GM12878 (cell line): ENCODE measurements around the gene PHC2.

ENCODE experiments used
- CHD4 ChIP-seq: fragments of 200-600 bp; sonication (generic); IDR thresholded peaks from 2 replicates; pipeline ENCODE4 v1.6.1; 2016; ENCODE audit warnings: mild to moderate bottlenecking
- LARP7 ChIP-seq: fragments of 450-650 bp; IDR thresholded peaks from 2 replicates; pipeline ENCODE4 v1.6.1; 2017; ENCODE audit warnings: mild to moderate bottlenecking
- NBN ChIP-seq: fragments of 450-650 bp; IDR thresholded peaks from 2 replicates; pipeline ENCODE4 v1.6.1; 2016
- POLR2A ChIP-seq: IDR thresholded peaks from 2 replicates; pipeline ENCODE4 v1.6.1; 2011; ENCODE audit warnings: low read depth, mild to moderate bottlenecking, low read length
- PRDM15 ChIP-seq: fragments of 450-650 bp; formaldehyde crosslinking; IDR thresholded peaks from 2 replicates; pipeline ENCODE4 v1.4.0; 2020; ENCODE audit warnings: mild to moderate bottlenecking, moderate library complexity
- RFX5 ChIP-seq: IDR thresholded peaks from 2 replicates; pipeline ENCODE4 v1.6.1; 2011; ENCODE audit warnings: low read depth, low read length, improper control_type of control experiment
- SMC3 ChIP-seq: IDR thresholded peaks from 2 replicates; pipeline ENCODE4 v1.6.1; 2011; ENCODE audit warnings: low read length, improper control_type of control experiment, borderline replicate concordance
- TF ChIP-seq, protein P1 (sequence below), 3 experiments: IDR thresholded peaks in 2 of 3; conservative IDR thresholded peaks in 1 of 3; 2 replicates each; pipeline ENCODE4 v1.5.1; 2011; ENCODE audit warnings: low read depth in 3 of 3, low read length in 3 of 3, mild to moderate bottlenecking in 3 of 3, control low read depth in 2 of 3, moderate library complexity in 2 of 3, inconsistent platforms in 1 of 3, mixed read lengths in 1 of 3; ENCODE audit not compliant: control insufficient read depth in 2 of 3, insufficient read depth in 1 of 3; ENCODE audit errors: extremely low read depth in 1 of 3
- TF ChIP-seq, protein P2 (sequence below): IDR thresholded peaks from 2 replicates; pipeline ENCODE4 v1.6.1; 2011; ENCODE audit warnings: low read depth, low read length, improper control_type of control experiment, borderline replicate concordance

DNA sequence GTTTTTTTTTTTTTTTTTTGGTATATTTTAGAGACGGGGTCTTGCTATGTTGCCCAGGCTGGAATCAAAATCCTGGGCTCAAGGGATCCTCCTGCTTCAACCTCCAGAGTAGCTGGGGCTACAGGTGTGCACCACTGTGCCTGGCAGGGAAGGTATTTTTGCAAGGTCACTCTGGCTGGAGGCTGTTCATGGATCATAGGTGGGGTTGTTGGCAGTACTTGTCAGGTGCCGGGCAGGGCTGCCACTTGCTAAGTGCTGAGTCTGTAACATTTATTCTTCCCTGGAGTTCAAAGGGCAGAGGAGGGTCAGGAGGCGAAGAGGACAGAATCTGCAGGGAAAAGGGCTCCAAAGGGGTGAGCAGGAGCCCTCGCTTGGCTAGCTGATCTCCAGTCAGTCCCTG is 134.1 kb downstream of the PHC2 start:
- TF ChIP-seq POLR2A (no peak), LARP7 (no peak), SMC3 (no peak), RFX5 (no peak), CHD4 (no peak), PRDM15 (CRISPR knock-in tag) (no peak), NBN (no peak)
- TF ChIP-seq, protein P1, sequence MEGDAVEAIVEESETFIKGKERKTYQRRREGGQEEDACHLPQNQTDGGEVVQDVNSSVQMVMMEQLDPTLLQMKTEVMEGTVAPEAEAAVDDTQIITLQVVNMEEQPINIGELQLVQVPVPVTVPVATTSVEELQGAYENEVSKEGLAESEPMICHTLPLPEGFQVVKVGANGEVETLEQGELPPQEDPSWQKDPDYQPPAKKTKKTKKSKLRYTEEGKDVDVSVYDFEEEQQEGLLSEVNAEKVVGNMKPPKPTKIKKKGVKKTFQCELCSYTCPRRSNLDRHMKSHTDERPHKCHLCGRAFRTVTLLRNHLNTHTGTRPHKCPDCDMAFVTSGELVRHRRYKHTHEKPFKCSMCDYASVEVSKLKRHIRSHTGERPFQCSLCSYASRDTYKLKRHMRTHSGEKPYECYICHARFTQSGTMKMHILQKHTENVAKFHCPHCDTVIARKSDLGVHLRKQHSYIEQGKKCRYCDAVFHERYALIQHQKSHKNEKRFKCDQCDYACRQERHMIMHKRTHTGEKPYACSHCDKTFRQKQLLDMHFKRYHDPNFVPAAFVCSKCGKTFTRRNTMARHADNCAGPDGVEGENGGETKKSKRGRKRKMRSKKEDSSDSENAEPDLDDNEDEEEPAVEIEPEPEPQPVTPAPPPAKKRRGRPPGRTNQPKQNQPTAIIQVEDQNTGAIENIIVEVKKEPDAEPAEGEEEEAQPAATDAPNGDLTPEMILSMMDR (IDR thresholded peaks at IDR 0.05 in 2 of 3, conservative IDR thresholded peaks at IDR 0.05 in 1 of 3; ENCODE audit: control insufficient read depth in 2 of 3, extremely low read depth in 1 of 3, insufficient read depth in 1 of 3, low read depth in 3 of 3, low read length in 3 of 3), result no peak
- TF ChIP-seq, protein P2, sequence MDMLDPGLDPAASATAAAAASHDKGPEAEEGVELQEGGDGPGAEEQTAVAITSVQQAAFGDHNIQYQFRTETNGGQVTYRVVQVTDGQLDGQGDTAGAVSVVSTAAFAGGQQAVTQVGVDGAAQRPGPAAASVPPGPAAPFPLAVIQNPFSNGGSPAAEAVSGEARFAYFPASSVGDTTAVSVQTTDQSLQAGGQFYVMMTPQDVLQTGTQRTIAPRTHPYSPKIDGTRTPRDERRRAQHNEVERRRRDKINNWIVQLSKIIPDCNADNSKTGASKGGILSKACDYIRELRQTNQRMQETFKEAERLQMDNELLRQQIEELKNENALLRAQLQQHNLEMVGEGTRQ, result no peak
